K562 treated with DMSO at 1 percent for 24 hours (cell line): ENCODE results near the gene HMGXB3. TPM values are rescaled to one million over a fixed set of nuclear protein-coding genes. Genes with fewer than 3 reads are reported as not detected.

Source experiments
- total RNA-seq: library from RNA; unstranded; fragments of 300-600 nt; gene quantifications from 2 replicates; pipeline ENCODE4 v1.2.3, GENCODE V29; 2022; ENCODE audit warnings: low read depth; ENCODE audit not compliant: insufficient read depth

Gene HMGXB3
- 40.6 and 41.3 TPM in 2 replicates for total RNA-seq

DNA sequence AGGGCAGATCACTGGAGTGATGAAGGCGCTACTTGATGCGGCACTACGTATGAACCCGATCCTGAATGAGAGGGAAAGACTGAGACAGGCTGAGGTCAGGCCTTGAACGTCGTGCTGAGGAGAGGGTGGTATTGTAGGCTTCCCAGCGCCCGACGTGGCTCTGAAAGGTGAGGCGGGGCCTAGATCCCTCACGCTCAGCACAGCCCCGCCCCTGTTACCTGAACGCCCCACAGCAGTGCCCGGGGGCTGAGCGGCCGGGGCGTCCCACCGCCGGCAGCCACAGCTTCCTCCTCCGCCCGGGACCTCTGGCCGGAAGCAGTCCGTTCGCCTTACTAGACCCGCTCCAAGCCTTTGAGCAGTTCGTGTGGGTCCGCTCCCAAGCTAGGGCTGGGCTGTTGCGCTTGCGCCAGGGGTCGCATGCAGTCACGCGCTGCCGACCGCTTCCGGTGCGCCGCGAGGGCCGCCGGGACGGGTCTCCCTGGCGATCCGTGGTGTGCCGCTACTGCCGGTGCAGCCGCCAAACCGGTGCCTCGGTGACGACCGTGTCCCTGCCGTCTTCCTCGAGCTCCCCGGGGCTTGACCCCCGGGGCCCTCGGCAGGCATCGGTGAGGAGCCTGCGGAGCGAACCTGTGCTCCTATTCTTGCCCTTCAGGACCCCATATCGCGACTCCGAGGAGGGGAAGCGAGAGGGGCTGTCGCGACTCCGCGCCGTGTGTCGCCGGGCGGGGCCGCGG, at the start of gene HMGXB3, which contains the start of gene TIGD6:
Gene HMGXB3, plus strand, starts transcription at position 484 of the 734 bp plus-strand sequence. CDS start 4,114 bp downstream, outside the sequence.
Gene TIGD6, minus strand, starts transcription at position 399 of the 734 bp plus-strand sequence. CDS start 4,306 bp downstream, outside the sequence.

GRCh38 chr5:149960272-149961185, 40.0 kb upstream of the HMGXB3 start, which contains the start of gene SLC26A2:
TSS of gene SLC26A2 (plus strand) at chr5:149960758. CDS start at chr5:149977653, 16,895 bp downstream.

DNA sequence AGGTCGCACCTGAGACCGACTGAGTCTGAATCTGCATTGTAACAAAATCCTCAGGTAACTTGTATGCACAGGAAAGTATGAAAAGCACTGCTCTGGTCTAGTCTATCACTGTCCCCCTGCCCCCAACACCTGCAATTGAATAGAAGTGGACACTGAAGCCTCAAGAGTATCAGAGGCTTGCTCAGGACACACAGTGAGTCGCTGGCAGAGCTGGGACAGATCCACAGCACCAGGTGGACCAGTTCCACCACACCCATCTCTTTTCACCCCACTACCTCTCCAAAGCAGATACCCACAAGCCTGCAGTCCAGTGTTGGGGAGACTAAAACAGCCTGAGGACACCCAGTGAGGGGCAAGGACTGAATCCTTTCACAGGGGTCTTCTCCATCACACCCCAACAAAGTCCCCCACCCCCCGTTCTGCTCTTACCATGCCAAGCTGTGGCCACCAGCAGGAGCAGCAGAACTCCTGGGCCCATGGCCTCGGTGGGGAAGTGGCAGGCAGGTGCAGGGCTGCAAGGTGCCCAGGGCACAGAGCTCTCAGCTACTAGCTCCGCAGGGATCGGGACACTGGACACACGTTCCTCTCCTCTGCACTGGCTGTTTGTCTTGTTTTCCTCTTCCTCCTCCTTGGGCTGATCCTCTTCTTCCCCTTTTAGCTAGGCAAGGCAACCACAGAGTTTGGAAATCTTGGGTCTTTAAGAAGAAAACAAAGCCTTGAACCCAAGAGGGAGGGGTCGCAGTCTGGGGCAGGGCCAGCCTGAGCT, 85.6 kb downstream of the HMGXB3 start, which contains the start of gene CSF1R:
Gene CSF1R, minus strand, starts transcription at position 605 of the 766 bp plus-strand sequence. Its CDS starts 127 bp downstream, at position 478.

Other genes starting within 250 kb of the HMGXB3 start
- 0.08 TPM in 1 of 2 replicates, not detected in the other for gene PDE6A, start 55.9 kb upstream of the HMGXB3 start, total RNA-seq
- gene SLC26A2, start 40.0 kb upstream of the HMGXB3 start, total RNA-seq = 4.2 and 4.4 TPM in 2 replicates
- 6.7 and 7.1 TPM in 2 replicates for gene TIGD6, start 85 bp upstream of the HMGXB3 start, total RNA-seq
- gene CSF1R, start 85.8 kb downstream of the HMGXB3 start, total RNA-seq = 0.09 and 0.75 TPM in 2 replicates
- not detected in 2 replicates for gene PDGFRB, start 155.1 kb downstream of the HMGXB3 start, total RNA-seq
- gene CDX1, start 166.0 kb downstream of the HMGXB3 start, total RNA-seq = not detected in 2 replicates
- not detected in 2 replicates for gene SLC6A7, start 189.3 kb downstream of the HMGXB3 start, total RNA-seq